ENCODE measurements around the gene FERMT2. TPM values are rescaled to one million over a fixed set of nuclear protein-coding genes. Genes with fewer than 3 reads are reported as not detected.

FERMT2 gene
- total RNA-seq, 2 donors from 2014 or later = 197 to 225 TPM

DNA sequence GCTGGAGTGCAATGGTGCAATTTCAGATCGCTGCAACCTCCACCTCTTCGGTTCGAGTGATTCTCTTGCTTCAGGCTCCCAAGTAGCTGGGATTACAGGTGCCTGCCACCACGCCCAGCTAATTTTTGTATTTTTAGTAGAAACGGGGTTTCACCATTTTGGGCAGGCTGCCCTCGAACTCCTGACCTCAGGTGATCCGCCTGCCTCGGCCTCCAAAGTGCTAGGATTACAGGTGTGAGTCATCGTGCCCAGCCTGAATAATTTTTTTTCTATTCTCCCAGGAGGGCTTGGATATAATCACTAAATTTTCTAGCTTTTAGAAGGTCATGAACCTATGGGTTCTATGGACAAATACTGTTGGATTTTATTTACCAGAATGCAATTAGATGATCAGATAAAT, 114.8 kb downstream of the FERMT2 start:
- no peak for DNase-seq (ENCODE audit: low spot score)
- Histone ChIP-seq H3K4me3 (no peak overlapping the region), H3K27ac (no peak overlapping the region), H3K36me3 (no peaks in the 10 kb centered on the region), H3K27me3 (replicated peaks; ENCODE audit: insufficient read depth) (no peaks in the 10 kb centered on the region), H3K9me3 (no peaks in the 10 kb centered on the region), H3K4me1 (ENCODE audit: control insufficient read depth in 1 of 2, low read depth in 2 of 2) (peaks cover 0 to 10% of the 10 kb centered on the region in 2 donors)
- TF ChIP-seq, protein P1, sequence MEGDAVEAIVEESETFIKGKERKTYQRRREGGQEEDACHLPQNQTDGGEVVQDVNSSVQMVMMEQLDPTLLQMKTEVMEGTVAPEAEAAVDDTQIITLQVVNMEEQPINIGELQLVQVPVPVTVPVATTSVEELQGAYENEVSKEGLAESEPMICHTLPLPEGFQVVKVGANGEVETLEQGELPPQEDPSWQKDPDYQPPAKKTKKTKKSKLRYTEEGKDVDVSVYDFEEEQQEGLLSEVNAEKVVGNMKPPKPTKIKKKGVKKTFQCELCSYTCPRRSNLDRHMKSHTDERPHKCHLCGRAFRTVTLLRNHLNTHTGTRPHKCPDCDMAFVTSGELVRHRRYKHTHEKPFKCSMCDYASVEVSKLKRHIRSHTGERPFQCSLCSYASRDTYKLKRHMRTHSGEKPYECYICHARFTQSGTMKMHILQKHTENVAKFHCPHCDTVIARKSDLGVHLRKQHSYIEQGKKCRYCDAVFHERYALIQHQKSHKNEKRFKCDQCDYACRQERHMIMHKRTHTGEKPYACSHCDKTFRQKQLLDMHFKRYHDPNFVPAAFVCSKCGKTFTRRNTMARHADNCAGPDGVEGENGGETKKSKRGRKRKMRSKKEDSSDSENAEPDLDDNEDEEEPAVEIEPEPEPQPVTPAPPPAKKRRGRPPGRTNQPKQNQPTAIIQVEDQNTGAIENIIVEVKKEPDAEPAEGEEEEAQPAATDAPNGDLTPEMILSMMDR (IDR thresholded peaks at IDR 0.05) = no peak
- no peak for ATAC-seq (ENCODE audit: insufficient number of reproducible peaks, low FRiP score, low read depth)

DNA sequence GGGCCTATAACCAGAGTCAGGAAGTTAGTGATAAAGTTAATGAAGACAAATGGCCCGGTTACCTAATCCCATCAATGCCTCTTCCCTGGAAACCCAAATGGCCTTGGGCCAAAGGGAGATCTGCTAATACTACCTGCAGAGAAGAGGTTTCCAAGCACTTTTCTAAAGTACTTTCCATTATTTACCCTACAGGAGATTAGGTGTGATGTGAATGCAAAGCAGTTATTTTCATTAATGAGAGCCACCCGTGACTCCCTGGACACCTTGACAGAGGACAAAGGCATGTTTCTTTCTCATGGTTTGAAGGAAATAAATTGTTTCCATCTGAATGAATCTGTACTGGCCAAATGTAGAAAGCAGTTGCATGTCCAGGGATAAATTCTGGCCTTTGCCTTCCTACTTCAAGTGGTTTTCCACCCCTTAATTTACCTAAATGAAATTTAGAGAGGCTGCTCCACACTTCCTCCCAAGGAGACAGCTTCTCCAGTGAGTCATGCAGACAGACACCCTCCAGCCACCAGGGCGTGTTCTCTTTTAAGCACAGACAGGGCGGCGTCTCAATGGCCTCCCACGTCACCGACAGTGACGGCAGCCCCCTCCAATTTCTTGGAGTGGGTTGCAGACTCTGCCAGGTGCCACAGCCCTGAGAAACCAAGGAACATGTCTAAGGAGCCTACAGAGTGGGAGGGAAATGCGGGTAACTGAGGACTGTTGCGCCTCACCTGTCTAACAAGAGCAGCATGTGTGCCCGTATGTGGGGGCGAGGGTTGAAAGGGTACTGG, 115.5 kb downstream of the FERMT2 start:
- TF ChIP-seq, protein P1 (IDR thresholded peaks at IDR 0.05) = no peak
- Histone ChIP-seq H3K27me3 (replicated peaks; ENCODE audit: insufficient read depth) (no peaks in the 10 kb centered on the region), H3K9me3 (no peaks in the 10 kb centered on the region), H3K36me3 (no peaks in the 10 kb centered on the region), H3K4me3 (no peak overlapping the region), H3K4me1 (ENCODE audit: control insufficient read depth in 1 of 2, low read depth in 2 of 2) (peaks cover 0 to 10% of the 10 kb centered on the region in 2 donors), H3K27ac (no peak overlapping the region)
- no peak for DNase-seq (ENCODE audit: low spot score)
- no peak for ATAC-seq (ENCODE audit: insufficient number of reproducible peaks, low FRiP score, low read depth)

DNA sequence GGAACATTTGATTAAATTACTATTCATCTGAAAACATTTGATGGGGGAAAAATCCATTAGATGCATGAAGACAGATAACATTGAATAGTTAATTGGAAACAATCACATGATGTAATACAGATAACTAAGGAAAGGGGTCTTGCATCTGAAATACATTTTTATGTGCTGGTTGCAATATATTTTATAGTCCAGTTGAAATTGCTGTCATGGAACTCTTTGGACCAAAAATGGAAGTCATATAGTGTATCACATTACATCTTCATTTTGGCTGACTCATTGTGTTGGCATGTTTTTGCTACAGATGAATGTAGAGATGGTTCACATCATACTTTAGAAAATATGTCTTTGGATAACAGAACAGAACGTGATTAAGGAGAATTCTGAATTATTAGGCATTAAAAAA, 116.4 kb downstream of the FERMT2 start:
- Histone ChIP-seq H3K27me3 (replicated peaks; ENCODE audit: insufficient read depth) (no peaks in the 10 kb centered on the region), H3K36me3 (no peaks in the 10 kb centered on the region), H3K9me3 (no peaks in the 10 kb centered on the region), H3K4me1 (ENCODE audit: control insufficient read depth in 1 of 2, low read depth in 2 of 2) (peaks cover 0 to 10% of the 10 kb centered on the region in 2 donors), H3K27ac (no peak overlapping the region), H3K4me3 (no peak overlapping the region)
- ATAC-seq (ENCODE audit: insufficient number of reproducible peaks, low FRiP score, low read depth) (no peak), DNase-seq (ENCODE audit: low spot score) (no peak)
- TF ChIP-seq, protein P1 (IDR thresholded peaks at IDR 0.05) = no peak

DNA sequence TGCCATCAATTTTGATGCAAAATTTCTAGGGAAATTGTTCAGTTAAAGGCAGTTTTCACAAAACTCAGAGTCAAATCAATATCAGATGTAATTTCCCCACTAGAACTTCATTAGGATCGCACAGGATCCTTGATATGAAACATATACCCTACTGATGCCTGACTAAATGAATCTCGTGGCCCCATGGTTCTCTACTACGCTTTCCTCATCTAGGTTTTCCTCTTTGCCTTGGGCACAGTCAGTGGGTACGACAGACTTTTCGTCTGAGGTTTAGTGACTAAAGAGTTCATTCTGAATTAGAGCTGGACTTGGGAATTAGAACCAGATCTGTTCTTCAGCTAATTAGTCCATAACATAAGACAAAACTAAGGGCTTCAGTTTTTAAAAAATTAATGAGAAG, 117.0 kb downstream of the FERMT2 start:
- no peaks in the 10 kb centered on the region for H3K27me3 ChIP-seq (replicated peaks; ENCODE audit: insufficient read depth)
- peaks cover 0 to 12% of the 10 kb centered on the region in 2 donors for H3K4me1 ChIP-seq (ENCODE audit: control insufficient read depth in 1 of 2, low read depth in 2 of 2)
- no peaks in the 10 kb centered on the region for H3K36me3 ChIP-seq
- H3K9me3 ChIP-seq = no peaks in the 10 kb centered on the region
- H3K27ac ChIP-seq = no peak overlapping the region
- TF ChIP-seq, protein P1 (IDR thresholded peaks at IDR 0.05) = no peak
- ATAC-seq (ENCODE audit: insufficient number of reproducible peaks, low FRiP score, low read depth) = no peak
- DNase-seq (ENCODE audit: low spot score) = no peak
- H3K4me3 ChIP-seq = no peak overlapping the region

DNA sequence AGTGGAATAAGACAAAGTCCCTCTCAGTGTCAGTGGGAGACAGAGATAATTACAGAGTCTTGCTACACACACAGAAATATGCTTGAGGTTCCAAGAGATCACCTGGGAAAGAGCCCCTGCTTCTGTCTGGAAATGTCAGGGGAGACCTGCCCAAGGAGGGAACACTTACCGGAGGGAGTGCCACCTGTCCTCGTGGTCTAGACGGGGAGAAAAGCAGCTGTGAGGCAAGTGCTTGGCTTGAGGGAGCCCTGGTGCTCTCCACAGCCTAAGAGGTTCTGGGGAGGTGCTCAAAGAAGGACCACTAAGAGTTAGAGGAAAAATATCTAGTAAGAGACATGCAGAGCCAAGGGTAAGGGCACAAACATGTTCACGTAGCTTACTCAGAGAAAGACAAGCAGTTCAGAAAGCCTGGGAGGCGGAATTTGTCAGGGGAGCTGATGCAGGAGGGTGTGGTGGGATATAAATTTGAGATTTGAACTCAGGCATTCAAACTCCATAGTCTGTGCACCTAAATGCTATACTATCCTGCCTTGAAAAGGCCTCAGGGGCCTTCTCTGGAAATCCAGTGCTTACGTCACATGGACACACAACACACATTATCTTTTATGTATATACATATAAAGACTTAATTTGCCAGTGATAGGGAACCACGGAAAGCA, 121.2 kb downstream of the FERMT2 start:
- H3K36me3 ChIP-seq = no peaks in the 10 kb centered on the region
- peaks cover 8 to 21% of the 10 kb centered on the region in 2 donors for H3K4me1 ChIP-seq (ENCODE audit: control insufficient read depth in 1 of 2, low read depth in 2 of 2)
- TF ChIP-seq, protein P1 (IDR thresholded peaks at IDR 0.05) = no peak
- H3K4me3 ChIP-seq = no peak overlapping the region
- H3K27me3 ChIP-seq (replicated peaks; ENCODE audit: insufficient read depth) = no peaks in the 10 kb centered on the region
- no peak overlapping the region for H3K27ac ChIP-seq
- DNase-seq (ENCODE audit: low spot score) (no peak), ATAC-seq (ENCODE audit: insufficient number of reproducible peaks, low FRiP score, low read depth) (no peak)
- H3K9me3 ChIP-seq = no peaks in the 10 kb centered on the region

Measured in thoracic aorta (tissue), 2 donors.